Epithelial cell of proximal tubule (primary cell): Measurements from ENCODE around the gene ABCA7. TPM values are rescaled to one million over a fixed set of nuclear protein-coding genes. Genes with fewer than 3 reads are reported as not detected.
A peak's percentile ranks its signal among the peaks of the same experiment; 100 is the strongest.

Experiments
- DNase-seq: peaks from one replicate; pipeline ENCODE4 v3.0.0-alpha.2; 2011; ENCODE audit warnings: low read depth
- H3K4me3 ChIP-seq: 2 replicates; pipeline ENCODE4 v1.5.1; 2011; ENCODE audit warnings: low read depth, mild to moderate bottlenecking, low read length
- total RNA-seq: library from RNA; depleted of rRNA; stranded (reverse); fragments of >200 nt; gene quantifications from 2 replicates; pipeline ENCODE4 v1.2.3, GENCODE V29; 2015
- TF ChIP-seq, protein P1 (sequence below): conservative IDR thresholded peaks from 2 replicates; pipeline ENCODE4 v1.5.1; 2012; ENCODE audit warnings: low read depth, mild to moderate bottlenecking, low read length

The ABCA7 gene, protein sequence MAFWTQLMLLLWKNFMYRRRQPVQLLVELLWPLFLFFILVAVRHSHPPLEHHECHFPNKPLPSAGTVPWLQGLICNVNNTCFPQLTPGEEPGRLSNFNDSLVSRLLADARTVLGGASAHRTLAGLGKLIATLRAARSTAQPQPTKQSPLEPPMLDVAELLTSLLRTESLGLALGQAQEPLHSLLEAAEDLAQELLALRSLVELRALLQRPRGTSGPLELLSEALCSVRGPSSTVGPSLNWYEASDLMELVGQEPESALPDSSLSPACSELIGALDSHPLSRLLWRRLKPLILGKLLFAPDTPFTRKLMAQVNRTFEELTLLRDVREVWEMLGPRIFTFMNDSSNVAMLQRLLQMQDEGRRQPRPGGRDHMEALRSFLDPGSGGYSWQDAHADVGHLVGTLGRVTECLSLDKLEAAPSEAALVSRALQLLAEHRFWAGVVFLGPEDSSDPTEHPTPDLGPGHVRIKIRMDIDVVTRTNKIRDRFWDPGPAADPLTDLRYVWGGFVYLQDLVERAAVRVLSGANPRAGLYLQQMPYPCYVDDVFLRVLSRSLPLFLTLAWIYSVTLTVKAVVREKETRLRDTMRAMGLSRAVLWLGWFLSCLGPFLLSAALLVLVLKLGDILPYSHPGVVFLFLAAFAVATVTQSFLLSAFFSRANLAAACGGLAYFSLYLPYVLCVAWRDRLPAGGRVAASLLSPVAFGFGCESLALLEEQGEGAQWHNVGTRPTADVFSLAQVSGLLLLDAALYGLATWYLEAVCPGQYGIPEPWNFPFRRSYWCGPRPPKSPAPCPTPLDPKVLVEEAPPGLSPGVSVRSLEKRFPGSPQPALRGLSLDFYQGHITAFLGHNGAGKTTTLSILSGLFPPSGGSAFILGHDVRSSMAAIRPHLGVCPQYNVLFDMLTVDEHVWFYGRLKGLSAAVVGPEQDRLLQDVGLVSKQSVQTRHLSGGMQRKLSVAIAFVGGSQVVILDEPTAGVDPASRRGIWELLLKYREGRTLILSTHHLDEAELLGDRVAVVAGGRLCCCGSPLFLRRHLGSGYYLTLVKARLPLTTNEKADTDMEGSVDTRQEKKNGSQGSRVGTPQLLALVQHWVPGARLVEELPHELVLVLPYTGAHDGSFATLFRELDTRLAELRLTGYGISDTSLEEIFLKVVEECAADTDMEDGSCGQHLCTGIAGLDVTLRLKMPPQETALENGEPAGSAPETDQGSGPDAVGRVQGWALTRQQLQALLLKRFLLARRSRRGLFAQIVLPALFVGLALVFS (N-terminal part only)
- 4.3 and 9.7 TPM in 2 replicates for total RNA-seq

DNA sequence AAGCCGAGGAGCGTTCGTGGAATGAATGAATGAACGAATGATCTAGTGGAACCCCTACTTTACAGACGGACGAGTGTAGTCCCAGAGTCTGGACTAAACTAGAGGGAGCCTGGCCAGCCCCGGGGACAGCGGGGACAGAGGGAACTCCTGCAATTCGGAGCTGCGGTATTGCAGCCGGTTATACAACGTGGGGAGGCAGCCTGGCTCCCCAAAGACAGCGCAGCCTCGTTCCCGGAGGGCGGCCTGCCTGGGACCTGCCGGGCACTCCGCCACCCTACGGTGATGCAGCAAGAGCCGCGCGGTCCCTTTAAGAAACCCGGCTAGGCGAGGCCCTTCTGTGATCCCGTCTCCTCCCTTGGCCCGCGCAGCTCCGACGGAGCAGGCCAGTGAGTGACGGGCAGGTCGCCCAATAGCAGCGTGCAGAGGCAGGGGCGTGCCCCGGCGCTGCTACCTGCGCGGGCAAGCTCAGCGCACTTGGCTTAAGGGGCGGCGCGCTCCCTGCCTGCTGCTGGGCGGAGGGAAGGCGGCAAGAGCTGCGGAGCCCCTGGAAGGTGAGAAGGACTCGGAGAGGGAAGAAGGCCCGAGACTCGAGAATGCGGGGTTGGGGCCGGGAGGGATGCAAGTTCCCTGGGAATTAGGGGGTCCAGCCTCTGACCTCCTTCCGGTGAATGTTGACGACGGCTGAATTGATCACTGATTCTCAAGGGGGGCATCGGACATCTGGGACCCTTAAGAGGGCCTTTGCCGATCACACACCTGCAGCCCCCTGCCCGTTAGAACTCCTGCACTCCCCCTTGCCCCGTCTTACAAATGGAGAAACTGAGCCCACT is at the start of gene ABCA7:
TSS of gene ABCA7 (plus strand) at position 462 of the 830 bp plus-strand sequence. CDS start 1,255 bp downstream, outside the sequence.
- peak; percentile 59 for DNase-seq
- H3K4me3 ChIP-seq: peak within 1 kb of the TSS; percentile 65
- TF ChIP-seq, protein P1, sequence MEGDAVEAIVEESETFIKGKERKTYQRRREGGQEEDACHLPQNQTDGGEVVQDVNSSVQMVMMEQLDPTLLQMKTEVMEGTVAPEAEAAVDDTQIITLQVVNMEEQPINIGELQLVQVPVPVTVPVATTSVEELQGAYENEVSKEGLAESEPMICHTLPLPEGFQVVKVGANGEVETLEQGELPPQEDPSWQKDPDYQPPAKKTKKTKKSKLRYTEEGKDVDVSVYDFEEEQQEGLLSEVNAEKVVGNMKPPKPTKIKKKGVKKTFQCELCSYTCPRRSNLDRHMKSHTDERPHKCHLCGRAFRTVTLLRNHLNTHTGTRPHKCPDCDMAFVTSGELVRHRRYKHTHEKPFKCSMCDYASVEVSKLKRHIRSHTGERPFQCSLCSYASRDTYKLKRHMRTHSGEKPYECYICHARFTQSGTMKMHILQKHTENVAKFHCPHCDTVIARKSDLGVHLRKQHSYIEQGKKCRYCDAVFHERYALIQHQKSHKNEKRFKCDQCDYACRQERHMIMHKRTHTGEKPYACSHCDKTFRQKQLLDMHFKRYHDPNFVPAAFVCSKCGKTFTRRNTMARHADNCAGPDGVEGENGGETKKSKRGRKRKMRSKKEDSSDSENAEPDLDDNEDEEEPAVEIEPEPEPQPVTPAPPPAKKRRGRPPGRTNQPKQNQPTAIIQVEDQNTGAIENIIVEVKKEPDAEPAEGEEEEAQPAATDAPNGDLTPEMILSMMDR: no peak

DNA sequence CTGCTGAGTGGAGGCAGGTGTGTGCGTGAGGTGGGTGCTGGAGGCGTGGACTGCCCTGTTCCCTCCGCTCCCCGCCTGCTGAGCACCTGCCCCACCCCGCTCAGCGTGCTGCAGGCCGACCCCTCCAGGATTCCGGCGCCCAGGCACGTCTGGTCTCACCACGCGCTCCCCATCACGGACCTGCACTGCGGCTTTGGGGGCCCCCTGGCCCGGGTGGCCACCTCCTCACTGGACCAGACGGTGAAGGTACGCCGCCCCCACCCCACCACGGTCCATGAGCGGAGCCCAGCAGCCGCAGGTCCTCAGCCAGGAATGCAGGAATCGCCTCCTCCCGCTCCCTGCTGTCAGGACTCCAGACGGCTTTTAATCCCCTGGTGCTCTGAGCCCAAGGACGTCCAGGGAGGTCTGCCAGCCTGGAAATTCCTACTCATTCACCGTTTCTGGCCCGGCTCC is 49.8 kb upstream of the ABCA7 start:
- no peak overlapping the region for H3K4me3 ChIP-seq
- no peak for DNase-seq
- TF ChIP-seq, protein P1: no peak

DNA sequence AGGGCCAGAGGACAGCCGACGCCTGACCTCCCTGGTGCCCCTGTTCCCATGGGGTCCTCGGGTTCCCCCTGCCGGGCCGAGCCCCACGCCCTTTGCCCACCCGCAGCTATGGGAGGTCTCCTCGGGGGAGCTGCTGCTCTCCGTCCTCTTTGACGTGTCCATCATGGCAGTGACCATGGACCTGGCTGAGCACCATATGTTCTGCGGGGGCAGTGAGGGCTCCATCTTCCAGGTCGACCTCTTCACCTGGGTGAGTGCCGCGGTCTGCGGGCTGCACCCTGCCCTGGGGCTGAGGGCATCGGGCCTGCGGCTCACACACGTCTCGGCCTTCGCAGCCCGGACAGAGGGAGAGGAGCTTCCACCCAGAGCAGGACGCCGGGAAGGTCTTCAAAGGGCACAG is 49.2 kb upstream of the ABCA7 start:
- no peak overlapping the region for H3K4me3 ChIP-seq
- DNase-seq: no peak
- TF ChIP-seq, protein P1: no peak

DNA sequence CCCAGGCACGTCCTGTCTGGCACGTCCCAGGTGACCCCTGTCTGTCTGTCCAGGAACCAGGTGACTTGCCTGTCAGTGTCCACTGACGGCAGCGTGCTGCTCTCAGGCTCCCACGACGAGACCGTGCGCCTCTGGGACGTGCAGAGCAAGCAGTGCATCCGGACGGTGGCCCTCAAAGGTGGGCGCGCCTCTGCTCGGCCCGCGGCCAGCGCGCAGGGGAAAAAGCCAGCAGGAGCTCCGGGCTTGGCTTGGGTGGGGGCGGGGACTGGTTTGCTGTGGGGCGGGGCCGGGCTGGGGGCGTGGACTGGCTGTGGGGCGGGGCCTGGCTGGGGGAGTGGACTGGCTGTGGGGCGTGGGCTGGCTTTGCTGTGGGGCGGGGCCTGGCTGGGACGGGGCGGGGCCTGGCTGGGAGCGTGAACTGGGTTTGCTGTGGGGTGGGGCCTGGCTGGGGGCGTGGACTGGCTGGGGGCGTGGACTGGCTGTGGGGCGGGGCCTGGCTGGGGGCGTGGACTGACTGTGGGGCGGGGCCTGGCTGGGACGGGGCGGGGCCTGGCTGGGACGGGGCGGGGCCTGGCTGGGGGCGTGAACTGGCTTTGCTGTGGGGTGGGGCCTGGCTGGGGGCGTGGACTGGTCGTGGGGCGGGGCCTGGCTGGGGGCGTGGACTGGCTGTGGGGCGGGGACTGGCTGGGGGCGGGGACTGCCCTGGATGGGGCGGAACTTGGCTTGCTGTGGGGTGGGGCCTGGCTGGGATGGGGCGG is 48.6 kb upstream of the ABCA7 start:
- DNase-seq: no peak
- TF ChIP-seq, protein P1: no peak

DNA sequence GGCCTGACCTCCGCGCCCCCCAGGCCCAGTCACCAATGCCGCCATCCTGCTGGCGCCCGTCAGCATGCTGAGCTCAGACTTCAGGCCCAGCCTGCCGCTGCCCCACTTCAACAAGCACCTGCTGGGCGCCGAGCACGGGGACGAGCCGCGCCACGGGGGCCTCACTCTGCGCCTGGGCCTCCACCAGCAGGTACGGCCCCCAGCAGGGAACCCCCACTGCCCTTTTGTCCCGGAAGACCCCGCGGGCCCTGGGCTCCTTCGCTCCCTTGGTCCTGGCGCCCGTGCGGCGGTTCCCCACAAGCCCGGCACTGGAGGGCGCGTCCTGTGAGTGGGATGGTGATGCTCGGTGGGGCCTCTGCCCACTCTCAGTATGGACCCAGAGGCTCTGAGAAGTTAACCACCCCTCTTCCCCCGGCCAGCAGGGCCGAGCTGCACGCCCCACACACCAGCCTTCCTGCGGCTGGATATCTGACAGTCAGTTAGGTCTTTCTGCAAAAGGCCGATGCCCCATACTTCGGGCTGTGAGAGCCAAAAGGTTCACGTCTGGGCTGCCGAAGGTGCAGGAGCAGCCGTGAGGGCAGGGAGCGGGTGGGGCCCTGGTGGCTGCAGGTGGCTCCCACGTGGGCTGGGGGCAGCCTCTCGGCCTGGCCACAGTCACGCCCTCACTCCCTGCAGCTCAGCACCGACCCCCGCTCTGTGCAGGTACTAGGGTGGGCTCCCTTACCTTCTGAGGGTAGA is 47.8 kb upstream of the ABCA7 start:
- TF ChIP-seq, protein P1: no peak
- no peak overlapping the region for H3K4me3 ChIP-seq
- DNase-seq: no peak

More for the DNA sequence above, 48.6 kb upstream of the ABCA7 start:
- H3K4me3 ChIP-seq: no peak overlapping the region
